GM19328 (cell line): ENCODE measurements around the gene REP15.
"Not testable (repeated sequence)": the region's sequence is repeated elsewhere in the genome, so short reads cannot be mapped to it uniquely, and the experiment has no call there.

Experiments used
- ATAC-seq: cut with Tn5 transposase; IDR thresholded peaks from one replicate; pipeline ENCODE4 v1.9.1; 2021; ENCODE audit warnings: mild to moderate bottlenecking, moderate library complexity; ENCODE audit not compliant: unreplicated experiment

REP15 gene

DNA sequence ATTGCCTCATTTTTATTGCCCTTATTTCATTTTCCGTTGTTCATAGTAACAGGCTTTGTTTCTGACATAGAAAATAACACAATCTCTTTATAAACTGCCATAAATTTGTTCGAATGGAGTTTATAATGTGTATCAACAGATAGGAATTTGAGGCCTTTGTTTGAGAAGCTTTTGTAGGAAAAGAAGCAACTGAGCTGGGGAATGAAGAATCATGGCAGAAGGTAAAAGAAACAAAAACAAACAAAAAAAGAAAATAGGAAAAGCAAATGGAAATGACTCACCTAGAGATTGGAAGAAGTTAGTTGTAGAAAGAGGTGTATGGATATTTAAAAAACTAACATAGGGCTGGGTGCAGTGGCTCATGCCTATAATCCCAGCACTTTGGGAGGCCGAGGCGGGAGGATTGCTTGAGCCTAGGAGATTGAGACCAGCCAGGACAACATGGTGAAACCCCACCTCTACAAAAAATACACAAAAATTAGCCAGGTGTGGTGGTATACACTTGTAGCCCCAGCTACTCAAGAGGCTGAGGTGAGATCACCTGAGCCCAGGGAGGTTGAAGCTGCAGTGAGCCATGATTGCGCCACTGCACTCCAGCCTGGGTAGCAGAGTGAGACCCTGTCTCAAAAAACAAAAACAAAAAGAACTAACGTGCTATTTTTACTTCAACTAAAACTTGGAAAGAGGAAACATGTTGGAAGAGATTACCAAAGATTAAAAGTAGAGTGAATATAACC, 523 bp upstream of the REP15 start:
- ATAC-seq: no peak

DNA sequence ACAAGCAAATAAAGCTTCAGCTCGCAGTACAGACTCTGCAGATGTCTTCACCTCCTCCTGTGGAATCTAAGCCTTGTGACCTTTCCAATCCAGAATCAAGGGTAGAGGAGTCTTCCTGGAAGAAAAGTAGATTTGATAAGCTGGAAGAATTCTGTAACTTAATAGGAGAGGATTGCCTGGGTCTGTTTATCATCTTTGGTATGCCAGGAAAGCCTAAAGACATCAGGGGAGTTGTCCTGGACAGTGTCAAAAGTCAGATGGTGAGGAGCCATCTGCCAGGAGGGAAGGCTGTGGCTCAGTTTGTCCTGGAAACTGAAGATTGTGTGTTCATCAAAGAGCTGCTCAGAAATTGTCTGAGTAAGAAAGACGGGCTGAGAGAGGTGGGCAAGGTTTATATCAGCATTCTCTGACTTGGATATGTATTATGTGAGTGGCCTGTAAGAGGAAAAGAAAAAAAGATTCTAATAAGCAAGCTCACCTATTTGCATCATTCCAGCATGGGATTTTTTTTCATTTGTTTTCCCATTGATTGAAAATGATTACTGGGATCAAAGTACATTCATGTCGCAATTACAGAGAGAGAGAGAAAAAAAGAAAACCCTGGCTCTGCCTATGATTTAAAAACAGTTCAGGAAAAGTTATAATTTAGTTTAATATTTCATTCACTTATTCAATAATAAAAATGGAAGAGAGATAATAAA, 767 bp downstream of the REP15 start:
- ATAC-seq: no peak

DNA sequence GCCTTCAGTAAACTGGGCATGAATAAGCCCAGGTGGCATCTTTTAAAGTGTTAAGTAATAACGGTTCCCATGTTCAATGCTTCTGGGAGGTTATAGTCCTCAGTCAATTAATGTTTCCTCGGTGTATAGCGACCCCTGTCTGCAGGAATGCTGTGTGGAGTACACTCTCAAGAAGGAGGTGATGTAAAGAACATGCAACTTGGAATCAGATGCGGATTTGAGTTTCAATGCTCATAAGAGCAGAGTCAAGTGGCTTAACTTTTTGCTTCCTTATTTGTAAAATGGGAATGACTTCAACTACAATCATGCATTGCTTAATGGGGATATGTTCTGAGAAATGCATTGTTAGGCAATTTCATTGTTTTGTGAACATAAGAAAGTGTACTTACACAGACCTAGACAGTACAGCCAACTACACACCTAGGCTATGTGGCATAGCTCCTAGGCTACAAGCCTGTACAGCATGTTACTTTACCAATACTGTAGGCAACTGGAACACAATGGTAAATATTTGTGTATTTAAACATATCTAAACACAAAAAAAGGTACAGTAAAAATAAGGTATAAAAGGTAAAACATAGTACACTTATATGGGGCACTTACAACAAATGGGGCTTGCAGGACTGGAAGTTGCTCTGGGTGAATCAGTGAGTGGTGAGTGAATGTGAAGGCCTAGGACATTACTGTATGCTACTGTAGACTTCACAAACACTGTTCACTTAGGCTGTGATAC, 7.6 kb downstream of the REP15 start:
- peak; percentile 92 for ATAC-seq

DNA sequence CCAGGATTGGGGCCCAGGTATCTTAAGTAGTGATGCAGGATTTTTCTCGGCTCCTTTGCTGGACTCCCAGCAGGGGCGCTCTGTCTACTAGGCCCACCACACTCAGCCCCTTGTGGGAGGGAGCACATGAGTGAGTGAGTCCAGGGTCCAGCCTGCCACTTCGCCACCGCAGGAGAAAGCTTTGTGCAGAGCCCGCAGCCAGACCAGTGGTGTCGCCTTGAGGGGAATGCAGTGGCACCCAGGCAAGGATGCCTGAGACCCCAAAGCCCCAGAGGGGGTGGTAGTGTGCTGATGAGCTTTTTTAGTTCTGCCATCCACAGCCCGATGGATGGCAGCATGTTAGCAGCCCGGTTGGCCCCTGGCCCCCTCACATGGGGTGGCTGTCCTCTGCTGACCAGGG, 9.0 kb downstream of the REP15 start:
- no peak for ATAC-seq

DNA sequence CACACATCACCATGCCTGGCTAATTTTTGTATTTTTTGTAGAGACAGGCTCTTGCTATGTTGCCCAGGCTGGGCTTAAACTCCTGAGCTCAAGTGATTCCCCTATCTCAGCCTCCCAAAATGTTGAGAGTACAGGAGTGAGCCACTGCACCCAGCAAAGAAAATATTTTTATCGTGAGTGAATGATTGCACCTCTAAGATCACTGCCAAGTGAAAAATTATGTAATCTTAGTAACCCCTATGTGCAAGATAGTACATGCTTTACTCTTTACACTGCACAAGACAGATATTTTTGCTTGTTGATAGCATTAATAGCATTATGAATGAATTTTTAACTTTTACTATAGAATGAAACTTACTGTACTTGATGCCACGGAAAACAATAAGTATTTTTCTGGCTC, 11.0 kb downstream of the REP15 start:
- no peak for ATAC-seq

DNA sequence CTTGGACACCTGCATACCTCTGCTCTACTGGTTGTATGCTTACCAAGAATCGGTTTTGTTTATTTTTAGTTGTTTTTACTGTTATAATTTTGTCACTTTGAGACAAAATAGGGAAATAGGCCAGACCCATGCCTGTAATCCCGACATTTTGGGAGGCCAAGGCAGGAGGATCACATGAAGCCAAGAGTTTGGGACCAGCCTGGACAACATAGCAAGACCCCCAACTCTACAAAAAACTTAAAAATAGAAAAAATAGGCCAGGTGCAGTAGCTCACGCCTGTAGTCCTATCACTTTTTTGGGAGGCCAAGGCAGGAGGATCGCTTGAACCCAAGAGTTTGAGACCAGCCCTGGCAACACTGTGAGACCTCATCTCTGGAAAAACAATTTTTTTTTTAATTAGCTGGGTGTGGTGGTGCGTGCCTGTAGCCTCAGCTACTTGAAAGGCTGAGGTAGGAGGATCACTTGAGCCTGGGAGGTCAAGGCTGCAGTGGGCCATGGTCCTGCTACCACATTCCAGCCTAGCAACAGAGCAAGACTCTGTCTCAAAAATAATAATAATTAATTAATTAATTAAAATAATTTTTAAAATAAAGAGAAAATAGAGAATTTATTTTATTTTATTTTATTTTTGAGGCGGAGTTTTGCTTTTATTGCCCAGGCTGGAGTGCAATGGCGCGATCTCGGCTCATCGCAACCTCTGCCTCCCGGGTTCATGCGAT, 13.1 kb downstream of the REP15 start:
- no peak for ATAC-seq

DNA sequence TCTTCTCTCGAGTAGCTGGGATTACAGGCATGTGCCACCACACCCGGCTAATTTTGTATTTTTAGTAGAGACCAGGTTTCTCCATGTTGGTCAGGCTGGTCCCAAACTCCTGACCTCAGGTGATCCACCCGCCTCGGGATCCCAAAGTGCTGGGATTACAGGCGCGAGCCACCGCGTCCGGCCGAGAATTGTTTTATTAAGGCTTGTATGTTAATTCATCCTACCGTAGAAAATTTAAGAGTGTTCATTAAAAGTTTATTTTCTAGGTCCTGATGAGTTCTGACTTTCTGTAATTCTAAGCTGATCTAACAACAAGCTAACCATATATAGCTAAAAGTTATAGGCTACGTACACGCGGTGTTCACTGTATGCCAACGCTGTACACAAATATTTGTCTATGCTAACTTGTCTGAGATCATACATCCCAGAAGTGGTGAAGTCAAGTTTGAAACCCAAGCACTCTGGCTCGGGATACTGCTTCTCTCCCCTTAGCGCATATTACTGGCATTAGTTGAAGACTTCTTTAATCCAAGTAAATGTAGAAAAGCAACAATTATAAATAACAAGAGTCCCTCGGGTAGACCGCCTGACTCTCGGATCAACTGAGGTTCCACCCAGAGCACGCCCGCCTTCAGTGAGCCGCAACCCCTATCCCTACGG, 13.8 kb downstream of the REP15 start:
- peak; percentile 37 for ATAC-seq

DNA sequence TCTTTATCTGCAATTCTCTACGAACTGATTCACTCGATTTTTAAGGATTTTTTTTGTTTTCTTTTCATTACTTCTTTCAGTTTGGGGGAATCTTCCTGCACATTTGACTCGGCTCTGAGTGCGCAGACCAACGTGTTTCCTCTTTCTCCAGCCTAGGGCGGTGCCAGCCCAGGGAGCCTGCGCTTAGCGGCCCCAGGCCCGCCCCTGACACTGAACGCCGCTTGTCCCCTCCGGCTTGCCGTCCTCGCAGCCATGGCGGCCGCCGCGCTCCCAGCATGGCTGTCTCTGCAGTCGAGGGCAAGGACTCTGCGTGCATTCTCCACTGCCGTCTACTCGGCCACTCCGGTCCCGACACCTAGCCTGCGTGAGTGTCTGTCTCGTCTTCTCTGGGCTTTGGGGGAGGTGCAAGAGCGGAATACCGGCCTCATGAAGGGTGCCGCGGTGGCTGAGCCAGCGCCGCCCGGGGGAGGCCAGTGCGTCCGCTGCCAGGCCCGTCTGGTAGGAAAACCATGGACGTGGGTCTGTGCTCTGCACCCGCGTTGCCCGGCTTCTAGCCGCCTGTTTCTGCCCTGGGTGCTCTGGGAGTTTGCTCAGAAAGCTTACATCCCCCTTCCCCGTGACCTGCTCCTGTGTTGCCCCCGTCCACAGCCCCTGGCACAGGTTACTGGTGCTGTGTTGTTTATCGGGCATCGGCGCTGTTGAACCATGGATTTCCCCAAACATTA, 14.5 kb downstream of the REP15 start, which contains the start of gene MRPS35:
Gene MRPS35, plus strand, starts transcription at position 241 of the 725 bp plus-strand sequence. Its CDS starts 12 bp downstream, at position 253.
- peak; percentile 93 for ATAC-seq

DNA sequence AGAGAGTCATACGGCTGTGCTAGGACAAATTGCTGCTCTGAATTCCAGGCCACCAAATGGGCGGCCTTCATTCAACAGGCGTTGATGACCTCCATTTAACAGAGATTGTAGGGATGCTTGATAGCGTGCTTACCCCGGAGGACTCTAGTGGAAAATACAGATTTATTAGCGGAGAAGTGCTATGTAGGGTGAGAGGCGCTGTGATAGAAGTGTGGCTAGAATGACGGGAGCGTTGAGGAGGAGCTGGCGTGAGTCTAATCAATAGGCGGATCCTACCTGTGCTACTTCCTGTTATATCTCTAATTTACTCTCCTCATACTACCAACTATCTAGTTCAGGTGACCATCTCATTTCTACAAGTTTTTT, 15.1 kb downstream of the REP15 start:
- ATAC-seq: no peak

DNA sequence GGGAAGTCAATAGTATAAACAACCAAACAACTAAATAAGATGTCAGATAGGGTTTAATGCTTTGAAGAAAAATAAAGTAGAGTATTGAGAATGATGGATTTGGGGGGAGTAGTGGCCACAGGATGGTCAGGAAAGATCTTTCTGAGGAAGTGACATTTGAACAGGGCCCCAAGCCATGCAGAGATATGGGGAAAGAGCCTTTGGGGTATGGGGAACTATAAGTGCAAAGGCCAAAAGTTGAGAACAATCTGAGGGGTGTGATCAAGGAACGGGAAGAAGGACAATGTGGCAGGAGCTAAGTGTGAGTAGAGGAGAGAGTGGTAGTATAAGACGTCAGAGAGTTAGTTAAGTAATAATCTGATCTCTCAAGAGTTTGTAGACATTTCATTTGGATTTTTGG, 15.7 kb downstream of the REP15 start:
- no peak for ATAC-seq

DNA sequence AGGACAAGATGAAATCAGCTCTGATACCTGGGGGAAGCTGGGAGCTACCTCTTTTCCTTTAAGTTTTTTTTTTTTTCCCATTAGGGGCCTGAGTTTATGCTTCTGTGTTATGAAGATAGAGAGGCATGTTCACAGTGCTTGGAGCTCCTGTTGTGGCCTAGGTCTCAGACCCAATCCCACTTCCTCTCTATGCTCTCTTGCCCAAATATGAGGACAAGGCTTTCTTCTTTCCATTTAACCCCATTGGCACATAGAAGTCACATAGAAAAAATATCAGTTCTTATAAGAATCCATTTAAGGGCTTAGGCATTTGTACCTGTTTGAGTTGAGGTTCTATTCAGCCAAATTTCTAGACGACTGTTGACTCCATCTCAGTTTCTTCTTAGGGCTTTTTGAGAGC, 27.0 kb downstream of the REP15 start:
- no peak for ATAC-seq

DNA sequence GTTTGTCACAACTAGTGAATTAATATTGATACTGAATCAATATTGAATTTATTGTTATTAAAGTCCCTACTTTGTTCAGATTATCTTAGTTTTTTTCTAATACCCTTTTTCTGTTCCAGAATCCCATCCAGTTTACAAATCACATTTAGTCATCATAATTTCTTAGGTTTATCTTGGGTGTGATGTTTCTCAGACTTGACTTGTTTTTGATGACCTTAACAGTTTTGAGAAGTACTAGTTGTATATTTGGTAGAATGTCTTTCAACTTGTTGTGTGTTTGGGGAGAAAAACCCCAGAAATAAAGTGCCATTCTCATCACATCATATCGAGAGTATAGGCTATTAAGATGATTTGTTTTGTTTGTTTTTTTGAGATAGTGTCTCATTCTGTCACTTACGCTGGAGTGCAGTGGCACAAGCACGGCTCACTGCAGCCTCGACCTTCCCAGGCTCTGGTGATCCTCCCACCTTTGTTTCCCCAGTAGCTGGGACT, 33.9 kb downstream of the REP15 start:
- ATAC-seq: no peak

DNA sequence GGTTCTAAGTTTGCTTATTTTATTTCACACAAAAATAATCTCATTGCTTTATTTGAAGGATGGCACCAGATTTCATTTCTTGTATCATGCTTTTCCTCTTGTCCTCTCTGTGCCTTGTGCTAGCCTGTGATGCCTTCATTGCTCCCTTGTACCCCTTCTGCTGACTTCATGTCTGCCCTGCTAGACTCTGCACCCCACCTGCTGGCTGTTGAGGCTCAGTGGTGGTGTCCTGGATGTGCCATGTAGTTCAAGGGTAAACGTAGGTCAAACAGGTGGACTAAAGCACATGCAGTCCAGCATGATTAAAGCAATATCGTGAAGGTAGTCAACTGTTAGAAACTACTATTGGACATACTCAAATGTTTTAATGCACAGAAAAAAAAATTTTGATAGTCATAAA, 36.0 kb downstream of the REP15 start:
- no peak for ATAC-seq

DNA sequence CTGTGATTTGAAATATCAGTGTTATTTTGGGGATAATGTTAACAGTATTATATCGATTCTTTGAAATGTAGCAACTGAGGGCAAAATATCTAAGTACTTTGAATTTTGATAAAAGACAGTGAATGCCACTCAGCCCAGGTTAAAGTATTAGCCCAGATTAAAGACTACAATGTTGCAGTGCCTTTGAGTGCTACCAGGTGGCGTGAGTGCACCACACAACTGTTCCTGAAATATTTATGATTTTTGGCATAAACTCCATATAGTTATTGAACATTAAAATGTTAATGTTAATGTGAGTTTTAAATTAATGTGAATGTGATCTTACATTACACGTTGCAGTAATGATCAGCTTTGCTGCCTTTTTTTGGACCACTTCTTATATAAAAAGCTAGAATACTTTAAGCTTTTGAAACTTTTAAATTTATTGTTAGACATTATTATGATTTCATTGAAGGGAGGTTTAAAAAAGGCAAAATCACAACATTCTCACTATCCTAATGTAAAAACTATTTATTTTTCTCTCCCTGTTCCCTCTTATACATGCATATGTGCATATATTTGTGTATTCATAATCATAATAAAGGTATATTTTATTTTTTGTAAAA, 36.9 kb downstream of the REP15 start:
- ATAC-seq: no peak

DNA sequence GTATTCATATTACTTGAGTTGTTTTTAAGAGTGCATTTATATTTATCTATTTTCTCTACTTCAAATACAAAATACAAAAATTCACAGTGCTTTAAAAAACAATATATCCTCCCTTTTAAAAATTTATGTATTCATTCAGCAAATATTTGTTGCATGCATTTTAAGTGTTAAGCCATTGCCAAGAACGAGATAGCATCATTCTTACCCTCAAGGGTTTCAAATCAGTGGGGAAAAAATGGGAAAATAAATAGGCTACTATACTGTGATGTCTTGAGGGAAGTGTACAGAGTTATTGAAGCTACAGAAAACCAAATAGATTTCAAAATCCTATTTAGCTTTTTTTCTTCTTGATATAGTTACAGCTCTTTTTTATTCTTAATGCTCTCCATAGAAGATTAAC, 37.5 kb downstream of the REP15 start:
- ATAC-seq: no peak

DNA sequence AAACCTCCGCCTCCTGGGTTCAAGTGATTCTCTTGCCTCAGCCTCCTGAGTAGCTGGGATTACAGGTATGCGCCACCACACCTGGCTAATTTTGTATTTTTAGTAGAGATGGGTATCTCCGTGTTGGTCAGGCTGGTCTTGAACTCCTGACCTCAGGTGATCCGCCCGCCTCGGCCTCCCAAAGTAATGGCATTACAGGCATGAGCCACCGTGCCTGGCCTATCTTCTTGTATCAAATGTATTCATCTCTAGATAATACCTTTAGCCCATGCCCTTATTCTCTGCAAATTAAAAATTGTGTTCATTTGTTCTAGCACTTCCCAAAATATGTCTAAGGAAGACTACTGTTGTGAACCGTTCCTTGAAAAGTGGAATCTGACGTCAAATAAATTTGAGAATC, 38.1 kb downstream of the REP15 start:
- not testable (repeated sequence) for ATAC-seq

DNA sequence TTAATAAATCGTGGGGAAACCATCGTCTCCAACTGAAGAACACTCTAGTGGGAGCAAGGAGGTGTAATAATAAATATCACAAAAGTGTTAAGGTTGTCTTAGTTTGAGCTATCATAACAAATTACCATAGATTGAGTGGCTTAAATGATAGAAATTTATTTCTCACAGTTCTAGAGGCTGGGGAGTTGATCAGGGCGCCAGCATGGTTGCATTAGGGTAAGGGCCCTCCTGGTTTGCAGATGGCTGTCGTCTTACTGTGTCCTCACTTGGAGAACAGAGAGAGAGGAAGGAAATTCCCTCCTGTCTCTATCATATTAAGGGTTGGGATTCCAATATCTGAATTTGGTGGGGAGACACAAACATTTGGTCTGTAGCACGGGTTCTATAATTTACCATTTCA, 47.4 kb downstream of the REP15 start:
- ATAC-seq: no peak

DNA sequence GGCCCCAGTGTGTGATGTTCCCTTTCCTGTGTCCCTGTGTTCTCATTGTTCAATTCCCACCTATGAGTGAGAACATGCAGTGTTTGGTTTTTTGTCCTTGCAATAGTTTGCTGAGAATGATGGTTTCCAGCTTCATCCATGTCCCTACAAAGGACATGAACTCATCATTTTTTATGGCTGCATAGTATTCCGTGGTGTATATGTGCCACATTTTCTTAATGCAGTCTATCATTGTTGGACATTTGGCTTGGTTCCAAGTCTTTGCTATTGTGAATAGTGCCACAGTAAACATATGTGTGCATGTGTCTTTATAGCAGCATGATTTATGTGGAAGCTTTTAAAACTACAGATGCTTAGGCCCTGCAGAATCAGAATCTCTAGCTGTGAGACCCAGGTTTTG, 49.5 kb downstream of the REP15 start:
- ATAC-seq: not testable (repeated sequence)
